H9 (cell line): ENCODE data around the gene ALX3. TPM values are rescaled to one million over a fixed set of nuclear protein-coding genes. Genes with fewer than 3 reads are reported as not detected.

Experiments
- DNase-seq: peaks from one replicate; pipeline ENCODE4 v3.0.0-alpha.2; 2017
- H2AFZ ChIP-seq: one replicate; pipeline ENCODE4 v1.6.1; 2013; ENCODE audit warnings: mild to moderate bottlenecking, low read length, control low read depth, moderate library complexity
- H2AK5ac ChIP-seq: 2 replicates; pipeline ENCODE4 v1.6.1; 2013; ENCODE audit warnings: low read length, control low read depth, mixed read lengths; ENCODE audit not compliant: insufficient read length
- H2BK120ac ChIP-seq: one replicate; pipeline ENCODE4 v1.6.1; 2013; ENCODE audit warnings: low read depth, mild to moderate bottlenecking, low read length, control low read depth, inconsistent platforms; ENCODE audit not compliant: poor library complexity, severe bottlenecking
- H2BK12ac ChIP-seq: 2 replicates; pipeline ENCODE4 v1.6.1; 2013; ENCODE audit warnings: low read length, control low read depth, mixed read lengths, low read depth; ENCODE audit not compliant: insufficient read length
- H2BK15ac ChIP-seq: 2 replicates; pipeline ENCODE4 v1.6.1; 2013; ENCODE audit warnings: low read depth, low read length, control low read depth
- H2BK20ac ChIP-seq: one replicate; pipeline ENCODE4 v1.6.1; 2013; ENCODE audit warnings: low read depth, mild to moderate bottlenecking, low read length, control low read depth, inconsistent platforms; ENCODE audit not compliant: poor library complexity, severe bottlenecking
- H2BK5ac ChIP-seq: 2 replicates; pipeline ENCODE4 v1.6.1; 2013; ENCODE audit warnings: low read length, control low read depth, mixed read lengths; ENCODE audit not compliant: insufficient read length
- H3K14ac ChIP-seq: 2 replicates; pipeline ENCODE4 v1.6.1; 2013; ENCODE audit warnings: low read length, control low read depth; ENCODE audit not compliant: insufficient read depth
- H3K18ac ChIP-seq: 2 replicates; pipeline ENCODE4 v1.6.1; 2013; ENCODE audit warnings: low read depth, mild to moderate bottlenecking, mixed read lengths, low read length, control low read depth; ENCODE audit not compliant: insufficient read length
- H3K23ac ChIP-seq: 2 replicates; pipeline ENCODE4 v1.6.1; 2013; ENCODE audit warnings: low read length, control low read depth, mixed read lengths, low read depth; ENCODE audit not compliant: insufficient read length
- H3K23me2 ChIP-seq: 2 replicates; pipeline ENCODE4 v1.6.1; 2013; ENCODE audit warnings: low read depth, mild to moderate bottlenecking, mixed read lengths, low read length, control low read depth; ENCODE audit not compliant: insufficient read length, poor library complexity, severe bottlenecking
- H3K27ac ChIP-seq: 2 replicates; pipeline ENCODE4 v1.5.1; 2013; ENCODE audit warnings: low read length, control low read depth, mixed read lengths, low read depth; ENCODE audit not compliant: insufficient read length
- H3K27me3 ChIP-seq: 2 replicates; pipeline ENCODE4 v1.6.1; 2013; ENCODE audit warnings: low read length, control low read depth, inconsistent platforms; ENCODE audit not compliant: insufficient read depth
- H3K4ac ChIP-seq: 2 replicates; pipeline ENCODE4 v1.6.1; 2013; ENCODE audit warnings: low read depth, mild to moderate bottlenecking, control low read depth, inconsistent platforms, low read length, moderate library complexity
- H3K4me1 ChIP-seq: 2 replicates; pipeline ENCODE4 v1.6.1; 2013; ENCODE audit warnings: low read length, control low read depth, inconsistent platforms; ENCODE audit not compliant: insufficient read depth
- H3K4me2 ChIP-seq: 2 replicates; pipeline ENCODE4 v1.6.1; 2013; ENCODE audit warnings: low read length, control low read depth, mixed read lengths; ENCODE audit not compliant: insufficient read length, insufficient read depth
- H3K56ac ChIP-seq: 2 replicates; pipeline ENCODE4 v1.6.1; 2013; ENCODE audit warnings: low read depth, mild to moderate bottlenecking, mixed read lengths, low read length, control low read depth; ENCODE audit not compliant: insufficient read length
- H3K79me1 ChIP-seq: 2 replicates; pipeline ENCODE4 v1.6.1; 2013; ENCODE audit warnings: low read depth, mild to moderate bottlenecking, moderate library complexity, low read length, control low read depth, inconsistent platforms; ENCODE audit not compliant: insufficient read depth, poor library complexity, severe bottlenecking
- H3K79me2 ChIP-seq: 2 replicates; pipeline ENCODE4 v1.6.1; 2013; ENCODE audit warnings: low read length, control low read depth, inconsistent platforms; ENCODE audit not compliant: insufficient read depth
- H3K9ac ChIP-seq: 2 replicates; pipeline ENCODE4 v1.6.1; 2013; ENCODE audit warnings: low read length, control low read depth, mixed read lengths; ENCODE audit not compliant: insufficient read length; ENCODE audit errors: extremely low read depth
- H3K9me3 ChIP-seq: one replicate; pipeline ENCODE4 v1.6.1; 2013; ENCODE audit warnings: low read depth, low read length, inconsistent platforms; ENCODE audit not compliant: control insufficient read depth
- H3T11ph ChIP-seq: one replicate; pipeline ENCODE4 v1.6.1; 2013; ENCODE audit warnings: mild to moderate bottlenecking, low read length, control low read depth, inconsistent platforms
- H4K20me1 ChIP-seq: one replicate; pipeline ENCODE4 v1.6.1; 2013; ENCODE audit not compliant: control insufficient read depth, insufficient read length, insufficient read depth
- H4K5ac ChIP-seq: 2 replicates; pipeline ENCODE4 v1.6.1; 2013; ENCODE audit warnings: low read depth, mild to moderate bottlenecking, mixed read lengths, low read length, control low read depth; ENCODE audit not compliant: insufficient read length
- H4K8ac ChIP-seq: replicated peaks from 2 replicates; pipeline ENCODE4 v1.6.1; 2013; ENCODE audit warnings: low read length, control low read depth, mixed read lengths, low read depth; ENCODE audit not compliant: insufficient read length
- H4K91ac ChIP-seq: 2 replicates; pipeline ENCODE4 v1.6.1; 2013; ENCODE audit warnings: low read depth, mild to moderate bottlenecking, moderate library complexity, mixed read lengths, low read length, control low read depth; ENCODE audit not compliant: insufficient read length
- H3K27ac Mint-ChIP-seq, 3 experiments: 2 replicates in 2 of 3; 3 replicates in 1 of 3; pipeline ENCODE4 v1.8.0; 2020 to 2021; ENCODE audit warnings: mixed read lengths in 3 of 3, mild to moderate bottlenecking in 1 of 3, moderate library complexity in 1 of 3
- H3K27me3 Mint-ChIP-seq: 2 replicates; pipeline ENCODE4 v1.8.0; 2021; ENCODE audit warnings: low read depth, mild to moderate bottlenecking, moderate library complexity, mixed read lengths
- H3K36me3 Mint-ChIP-seq, 3 experiments: 2 replicates in 2 of 3; 3 replicates in 1 of 3; pipeline ENCODE4 v1.8.0; 2020 to 2021; ENCODE audit warnings: low read depth in 3 of 3, mixed read lengths in 3 of 3; ENCODE audit not compliant: insufficient read depth in 1 of 3
- H3K4me1 Mint-ChIP-seq, 2 experiments: 2 replicates each; pipeline ENCODE4 v1.8.0; 2020; ENCODE audit warnings: mixed read lengths in 2 of 2
- H3K4me3 Mint-ChIP-seq, 2 experiments: 2 replicates in 1 of 2; 3 replicates in 1 of 2; pipeline ENCODE4 v1.8.0; 2020 to 2021; ENCODE audit warnings: mild to moderate bottlenecking in 2 of 2, mixed read lengths in 2 of 2, moderate library complexity in 1 of 2
- H3K9me3 Mint-ChIP-seq, 2 experiments: 2 replicates in 1 of 2; 3 replicates in 1 of 2; pipeline ENCODE4 v1.8.0; 2020; ENCODE audit warnings: mild to moderate bottlenecking in 2 of 2, mixed read lengths in 2 of 2, moderate library complexity in 1 of 2
- WGBS: extraction: QIAGEN DNeasy Blood & Tissue Kit; methylation state at CpG from one replicate; pipeline ENCODE4 v1.1.7; 2013; ENCODE audit warnings: missing lambda C conversion rate, low lambda C conversion rate, mixed read lengths; ENCODE audit not compliant: insufficient read length; ENCODE audit errors: extremely low coverage; 5-methylcytosine and 5-hydroxymethylcytosine counted together
- total RNA-seq: library from RNA; stranded (reverse); gene quantifications from 2 replicates; pipeline ENCODE4 v1.2.1, GENCODE V29; 2021
- TF ChIP-seq, protein P1 (sequence below): fragments of 200-600 bp; sonication (generic); conservative IDR thresholded peaks from 3 replicates; pipeline ENCODE4 v1.8.0; 2021; ENCODE audit warnings: antibody characterized with exemption, mild to moderate bottlenecking

ALX3 gene
- total RNA-seq, 1 experiment from 2014 or later: not detected

- Mint-ChIP-seq H3K4me3 (no peak overlapping the region), H3K36me3 (no peaks in the 10 kb centered on the region), H3K4me1 (peaks cover 23 to 44% of the 10 kb centered on the region in 2 experiments), H3K27ac (no peak overlapping the region), H3K9me3 (no peaks in the 10 kb centered on the region; a peak in 1 of 5 replicates), H3K27me3 (peaks cover 69% of the 10 kb centered on the region)
- Histone ChIP-seq H4K5ac (no peak overlapping the region), H3K27me3 (peaks cover 49% of the 10 kb centered on the region), H4K20me1 (no peaks in the 10 kb centered on the region), H3K27ac (no peak overlapping the region), H3K23me2 (peaks cover 10% of the 10 kb centered on the region), H3K56ac (no peak overlapping the region), H3T11ph (no peak overlapping the region), H2AFZ (no peak overlapping the region), H2AK5ac (no peak overlapping the region), H3K9me3 (no peaks in the 10 kb centered on the region), H3K4me2 (no peak overlapping the region), H2BK12ac (no peak overlapping the region), H2BK15ac (no peak overlapping the region; the same call in 1 of the 2 replicates), H3K4ac (no peak overlapping the region), H3K18ac (no peak overlapping the region), H2BK20ac (no peak overlapping the region), H3K9ac (no peak overlapping the region), H2BK5ac (no peak overlapping the region), H3K14ac (no peak overlapping the region), H4K91ac (no peak overlapping the region), H3K79me2 (no peaks in the 10 kb centered on the region), H2BK120ac (no peak overlapping the region), H3K79me1 (no peaks in the 10 kb centered on the region), H3K4me1 (0 out of 2 replicates have a peak, but pooled peaks cover 3% of the 10 kb centered on the region), H3K23ac (no peak overlapping the region), H4K8ac (no peak overlapping the region)
- WGBS: no CpG with 5 or more reads among the region's 4 CpGs
- DNase-seq: no peak
- TF ChIP-seq, protein P1, sequence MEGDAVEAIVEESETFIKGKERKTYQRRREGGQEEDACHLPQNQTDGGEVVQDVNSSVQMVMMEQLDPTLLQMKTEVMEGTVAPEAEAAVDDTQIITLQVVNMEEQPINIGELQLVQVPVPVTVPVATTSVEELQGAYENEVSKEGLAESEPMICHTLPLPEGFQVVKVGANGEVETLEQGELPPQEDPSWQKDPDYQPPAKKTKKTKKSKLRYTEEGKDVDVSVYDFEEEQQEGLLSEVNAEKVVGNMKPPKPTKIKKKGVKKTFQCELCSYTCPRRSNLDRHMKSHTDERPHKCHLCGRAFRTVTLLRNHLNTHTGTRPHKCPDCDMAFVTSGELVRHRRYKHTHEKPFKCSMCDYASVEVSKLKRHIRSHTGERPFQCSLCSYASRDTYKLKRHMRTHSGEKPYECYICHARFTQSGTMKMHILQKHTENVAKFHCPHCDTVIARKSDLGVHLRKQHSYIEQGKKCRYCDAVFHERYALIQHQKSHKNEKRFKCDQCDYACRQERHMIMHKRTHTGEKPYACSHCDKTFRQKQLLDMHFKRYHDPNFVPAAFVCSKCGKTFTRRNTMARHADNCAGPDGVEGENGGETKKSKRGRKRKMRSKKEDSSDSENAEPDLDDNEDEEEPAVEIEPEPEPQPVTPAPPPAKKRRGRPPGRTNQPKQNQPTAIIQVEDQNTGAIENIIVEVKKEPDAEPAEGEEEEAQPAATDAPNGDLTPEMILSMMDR: no peak
Observed at GRCh38 chr1:110086961-110087360, 16.5 kb upstream of the ALX3 start.
